IMR-90 (cell line): ENCODE data around the gene MBD1. TPM values are rescaled to one million over a fixed set of nuclear protein-coding genes. Genes with fewer than 3 reads are reported as not detected.

Source experiments
- ATAC-seq: fragments of 200-7000 bp; cut with Tn5 transposase; 2 replicates; pipeline ENCODE4 v1.9.1; 2020; ENCODE audit warnings: low read depth, mild to moderate bottlenecking, moderate library complexity
- BruUV-seq: library from RNA; stranded (reverse); fragments of 400-500 nt; replicated peaks from 2 replicates; lab custom pipeline; 2021; lab: Mats Ljungman, UMichigan
- CTCF ChIA-PET: fragments of 300-600 bp; formaldehyde crosslinking; extraction: SDS; loops from one replicate; lab custom pipeline; 2021; ENCODE audit warnings: antibody characterized with exemption; lab: Yijun Ruan, JAX
- POLR2A ChIA-PET: fragments of 300-600 bp; sonication (Branson Sonifier 250); formaldehyde crosslinking; loops from one replicate; lab custom pipeline; 2022; ENCODE audit warnings: antibody characterized with exemption; ENCODE audit not compliant: unreplicated experiment; lab: Charles Lee
- DNase-seq: peaks from one replicate; pipeline ENCODE4 v3.0.0; 2013
- H2AFZ ChIP-seq: replicated peaks from 2 replicates; pipeline ENCODE3; 2013; ENCODE audit warnings: low read length, mild to moderate bottlenecking; ENCODE audit not compliant: poor library complexity
- H2AK5ac ChIP-seq: 2 replicates; pipeline ENCODE4 v1.6.1; 2013; ENCODE audit warnings: low read depth, low read length, inconsistent platforms
- H2AK9ac ChIP-seq: replicated peaks from 2 replicates; pipeline ENCODE3; 2013; ENCODE audit warnings: mild to moderate bottlenecking, low read depth, low read length, moderate library complexity; ENCODE audit not compliant: poor library complexity
- H2BK120ac ChIP-seq: 2 replicates; pipeline ENCODE4 v1.6.1; 2013; ENCODE audit warnings: low read depth, low read length, inconsistent platforms
- H2BK15ac ChIP-seq: 3 replicates; pipeline ENCODE4 v1.6.1; 2013; ENCODE audit warnings: low read depth, low read length, inconsistent platforms
- H2BK20ac ChIP-seq: 2 replicates; pipeline ENCODE4 v1.6.1; 2013; ENCODE audit warnings: low read depth, mild to moderate bottlenecking, inconsistent platforms, low read length, moderate library complexity
- H2BK5ac ChIP-seq: 2 replicates; pipeline ENCODE4 v1.6.1; 2013; ENCODE audit warnings: mild to moderate bottlenecking, low read depth, low read length, inconsistent platforms; ENCODE audit not compliant: poor library complexity, severe bottlenecking
- H3K14ac ChIP-seq: replicated peaks from 2 replicates; pipeline ENCODE4 v1.6.1; 2013; ENCODE audit warnings: low read depth, low read length, inconsistent platforms
- H3K18ac ChIP-seq: 2 replicates; pipeline ENCODE4 v1.6.1; 2013; ENCODE audit warnings: low read depth, low read length, control low read depth
- H3K23ac ChIP-seq: 2 replicates; pipeline ENCODE4 v1.6.1; 2013; ENCODE audit warnings: low read depth, low read length, inconsistent platforms
- H3K27ac ChIP-seq: 2 replicates; pipeline ENCODE4 v1.5.1; 2013; ENCODE audit warnings: mild to moderate bottlenecking, control low read depth, low read length; ENCODE audit not compliant: insufficient read depth
- H3K27me3 ChIP-seq: 2 replicates; pipeline ENCODE4 v1.6.1; 2013; ENCODE audit warnings: low read length; ENCODE audit not compliant: control insufficient read depth, insufficient read depth
- H3K36me3 ChIP-seq: 2 replicates; pipeline ENCODE4 v1.6.1; 2013; ENCODE audit warnings: low read length, mixed read lengths; ENCODE audit not compliant: control insufficient read depth, insufficient read depth
- H3K4ac ChIP-seq: 2 replicates; pipeline ENCODE4 v1.6.1; 2013; ENCODE audit warnings: low read depth, low read length, inconsistent platforms
- H3K4me1 ChIP-seq: 2 replicates; pipeline ENCODE4 v1.6.1; 2013; ENCODE audit warnings: low read length, mixed read lengths; ENCODE audit not compliant: control insufficient read depth, insufficient read depth
- H3K4me2 ChIP-seq: 2 replicates; pipeline ENCODE4 v1.6.1; 2013; ENCODE audit warnings: low read depth, mild to moderate bottlenecking, control low read depth, low read length, moderate library complexity
- H3K4me3 ChIP-seq: 2 replicates; pipeline ENCODE4 v1.5.1; 2013; ENCODE audit warnings: low read depth, mild to moderate bottlenecking, control low read depth, low read length, moderate library complexity; ENCODE audit not compliant: insufficient read depth
- H3K56ac ChIP-seq: 2 replicates; pipeline ENCODE4 v1.6.1; 2013; ENCODE audit warnings: low read length, inconsistent platforms; ENCODE audit not compliant: insufficient read depth; ENCODE audit errors: extremely low read depth
- H3K79me1 ChIP-seq, 2 experiments: 2 replicates each; pipeline ENCODE4 v1.6.1; 2013; ENCODE audit warnings: low read length in 2 of 2, inconsistent platforms in 1 of 2, low read depth in 1 of 2
- H3K9ac ChIP-seq: 2 replicates; pipeline ENCODE4 v1.6.1; 2013; ENCODE audit warnings: low read depth, low read length, control low read depth
- H3K9me1 ChIP-seq: 2 replicates; pipeline ENCODE4 v1.6.1; 2013; ENCODE audit warnings: low read length, inconsistent platforms; ENCODE audit not compliant: insufficient read depth
- H3K9me3 ChIP-seq: 2 replicates; pipeline ENCODE4 v1.6.1; 2013; ENCODE audit warnings: low read length; ENCODE audit not compliant: control insufficient read depth, insufficient read depth
- H4K20me1 ChIP-seq: 2 replicates; pipeline ENCODE4 v1.6.1; 2013; ENCODE audit warnings: low read length, inconsistent platforms; ENCODE audit not compliant: insufficient read depth
- H4K5ac ChIP-seq: 2 replicates; pipeline ENCODE4 v1.6.1; 2013; ENCODE audit warnings: mild to moderate bottlenecking, low read depth, low read length, control low read depth
- H4K8ac ChIP-seq, 2 experiments: 2 replicates each; pipeline ENCODE4 v1.6.1; 2013; ENCODE audit warnings: low read depth in 2 of 2, low read length in 2 of 2, control low read depth in 1 of 2, inconsistent platforms in 1 of 2
- H4K91ac ChIP-seq: 2 replicates; pipeline ENCODE4 v1.6.1; 2013; ENCODE audit warnings: low read depth, low read length, inconsistent platforms; ENCODE audit not compliant: insufficient read depth
- BHLHE40 ChIP-seq: fragments of 150-350 bp; IDR thresholded peaks from 2 replicates; pipeline ENCODE4 v1.6.1; 2016; ENCODE audit warnings: mild to moderate bottlenecking, low read depth, low read length
- CHD1 ChIP-seq: IDR thresholded peaks from 2 replicates; pipeline ENCODE4 v1.6.1; 2012; ENCODE audit warnings: low read depth, low read length, improper control_type of control experiment
- ELK1 ChIP-seq: fragments of 150-350 bp; IDR thresholded peaks from 2 replicates; pipeline ENCODE4 v1.6.1; 2016; ENCODE audit warnings: low read depth, mild to moderate bottlenecking, low read length, moderate library complexity, borderline replicate concordance
- FOS ChIP-seq: fragments of 150-350 bp; IDR thresholded peaks from 2 replicates; pipeline ENCODE4 v1.6.1; 2016; ENCODE audit warnings: low read depth, low read length
- MAFK ChIP-seq: IDR thresholded peaks from 2 replicates; pipeline ENCODE4 v1.6.1; 2012; ENCODE audit warnings: low read depth, low read length, improper control_type of control experiment
- NFE2L2 ChIP-seq: fragments of 150-350 bp; IDR thresholded peaks from 2 replicates; pipeline ENCODE4 v1.6.1; 2016; ENCODE audit warnings: low read depth, mild to moderate bottlenecking, low read length
- RAD21 ChIP-seq: IDR thresholded peaks from 2 replicates; pipeline ENCODE4 v1.6.1; 2012; ENCODE audit warnings: low read length, improper control_type of control experiment
- RFX5 ChIP-seq: IDR thresholded peaks from 2 replicates; pipeline ENCODE4 v1.8.0; 2012; ENCODE audit warnings: low read depth, mild to moderate bottlenecking, low read length, moderate library complexity
- SMC3 ChIP-seq: fragments of 150-350 bp; IDR thresholded peaks from 2 replicates; pipeline ENCODE4 v1.6.1; 2016; ENCODE audit warnings: low read depth, mild to moderate bottlenecking, antibody characterized with exemption, low read length, moderate library complexity
- WGBS, 2 experiments: methylation state at CpG; one replicate each; pipeline versions ENCODE4 v1.1.5 to v1.1.7; 2013; ENCODE audit warnings: missing lambda C conversion rate in 2 of 2; ENCODE audit not compliant: insufficient read length in 1 of 2; ENCODE audit errors: extremely low coverage in 2 of 2; 5-methylcytosine and 5-hydroxymethylcytosine counted together
- dilution Hi-C: fragments of 300-500 bp; cut with HindIII; formaldehyde crosslinking; loops from one replicate; pipeline ENCODE4 v1.14.3; 2018; ENCODE audit warnings: low sequenced_read_pairs; ENCODE audit not compliant: unreplicated experiment
- in situ Hi-C: fragments of 300-500 bp; cut with MboI; formaldehyde crosslinking; loops from 3 replicates; pipeline ENCODE4 v1.14.3; 2019; ENCODE audit warnings: low sequenced_read_pairs, inconsistent platforms, mixed read lengths
- intact Hi-C: fragments of 100-400 bp; cut with micrococcal nuclease; formaldehyde crosslinking; loops from 2 replicates; pipeline ENCODE4 v1.10.0; 2022
- polyA plus RNA-seq, 3 experiments: library from polyadenylated mRNA; depleted of rRNA; stranded (reverse); fragments of >200 nt; gene quantifications; 2 replicates each; pipeline ENCODE4 v1.2.3, GENCODE V29; 2012; ENCODE audit warnings: low replicate concordance in 1 of 3
- total RNA-seq: library from RNA; depleted of rRNA; stranded (reverse); fragments of >200 nt; gene quantifications from 2 replicates; pipeline ENCODE4 v1.2.3, GENCODE V29; 2012

MBD1 gene
- total and polyA plus RNA-seq, 2 of the 4 experiments (the other 2 are of a cell fraction), result 31.7 to 56.5 TPM

- H3K14ac ChIP-seq, result no peak overlapping the region
- H3K4me2 ChIP-seq, result no peak overlapping the region
- H3K56ac ChIP-seq, result no peak overlapping the region
- dilution Hi-C loops, result no loop called here
- TF ChIP-seq ELK1 (no peak), SMC3 (no peak), BHLHE40 (no peak), RAD21 (no peak), MAFK (no peak), RFX5 (no peak), CHD1 (no peak), NFE2L2 (no peak), FOS (no peak)
- no peak overlapping the region for H2BK15ac ChIP-seq
- no peak overlapping the region for H3K4me3 ChIP-seq
- in situ Hi-C loops, result no loop called here
- no peak overlapping the region for H2AK9ac ChIP-seq
- no peak overlapping the region for H4K8ac ChIP-seq
- no peaks in the 10 kb centered on the region for H3K36me3 ChIP-seq
- H2BK120ac ChIP-seq, result no peak overlapping the region
- no peak overlapping the region for H3K18ac ChIP-seq
- H3K4ac ChIP-seq, result no peak overlapping the region
- ChIA-PET CTCF (no interaction called here), POLR2A (no interaction called here)
- no peak overlapping the region for H4K5ac ChIP-seq
- no peak overlapping the region for H3K23ac ChIP-seq
- no peaks in the 10 kb centered on the region for H3K9me3 ChIP-seq
- ATAC-seq (no peak), DNase-seq (no peak)
- no peak overlapping the region for H2BK20ac ChIP-seq
- WGBS, 2 experiments, result no CpG with 5 or more reads among the region's 3 CpGs
- no peaks in the 10 kb centered on the region for H3K27me3 ChIP-seq
- no peak overlapping the region for H4K91ac ChIP-seq
- H3K27ac ChIP-seq, result no peak overlapping the region
- peaks cover 3% of the 10 kb centered on the region; the same call in 1 of the 2 replicates for H3K4me1 ChIP-seq
- H3K79me1 ChIP-seq, result no peaks in the 10 kb centered on the region; a peak in 1 of 4 replicates
- H3K9me1 ChIP-seq, result 0 out of 2 replicates have a peak, but pooled peaks cover 3% of the 10 kb centered on the region
- intact Hi-C loops, result no loop called here
- no peak overlapping the region for H2AFZ ChIP-seq
- no peak overlapping the region for H2BK5ac ChIP-seq
- no peak overlapping the region for H3K9ac ChIP-seq
- H2AK5ac ChIP-seq, result no peak overlapping the region
- no TSS peak for BruUV-seq
- H4K20me1 ChIP-seq, result no peaks in the 10 kb centered on the region
These were observed 30.3 kb upstream of the MBD1 start for GRCh38 chr18:50311650-50312049.
